Esophagus muscularis mucosa (tissue), 4 donors: ENCODE data around the gene SLC35F2.

ENCODE experiments used
- EP300 ChIP-seq: sonication (generic); formaldehyde crosslinking; IDR thresholded peaks from one replicate; pipeline ENCODE4 v1.6.1; 2017; ENCODE audit warnings: antibody characterized with exemption
- POLR2A ChIP-seq: fragments of 450-650 bp; IDR thresholded peaks from one replicate; pipeline ENCODE4 v1.6.1; 2017; ENCODE audit warnings: antibody characterized with exemption, moderate library complexity, mild to moderate bottlenecking, low read depth
- POLR2AphosphoS5 ChIP-seq, 2 donors: sonication (generic); formaldehyde crosslinking; IDR thresholded peaks; one replicate each; pipeline ENCODE4 v1.6.1; 2017; ENCODE audit warnings: antibody characterized with exemption in 2 of 2
- TF ChIP-seq, protein P1 (sequence below), 3 experiments: fragments of 200-600 bp in 2 of 3; fragments of 450-650 bp in 1 of 3; sonication (generic) in 2 of 3; IDR thresholded peaks; one replicate each; pipeline ENCODE4 v1.5.1; 2017 to 2019; ENCODE audit warnings: antibody characterized with exemption in 3 of 3, mild to moderate bottlenecking in 2 of 3, moderate library complexity in 1 of 3

DNA sequence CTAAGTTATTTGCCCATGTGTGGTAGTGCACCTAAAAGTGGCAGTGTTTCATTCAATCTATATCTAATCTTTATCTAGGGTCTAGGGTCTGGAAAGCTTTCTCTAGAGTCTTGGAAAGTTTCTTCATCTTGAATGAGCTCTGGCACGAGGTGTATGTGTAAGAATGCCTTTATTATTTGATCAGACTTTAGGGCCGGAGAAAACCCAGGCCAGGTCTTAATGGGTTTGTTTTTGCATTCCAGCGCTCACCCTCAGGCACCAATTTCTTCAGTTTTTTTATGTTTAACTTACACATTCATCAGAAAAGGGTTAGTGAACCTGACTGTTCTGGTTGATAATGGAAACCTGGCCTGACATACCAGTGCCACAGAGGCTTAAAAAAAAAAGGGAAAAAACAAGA lies 78.5 kb downstream of the SLC35F2 start:
- TF ChIP-seq, protein P1, sequence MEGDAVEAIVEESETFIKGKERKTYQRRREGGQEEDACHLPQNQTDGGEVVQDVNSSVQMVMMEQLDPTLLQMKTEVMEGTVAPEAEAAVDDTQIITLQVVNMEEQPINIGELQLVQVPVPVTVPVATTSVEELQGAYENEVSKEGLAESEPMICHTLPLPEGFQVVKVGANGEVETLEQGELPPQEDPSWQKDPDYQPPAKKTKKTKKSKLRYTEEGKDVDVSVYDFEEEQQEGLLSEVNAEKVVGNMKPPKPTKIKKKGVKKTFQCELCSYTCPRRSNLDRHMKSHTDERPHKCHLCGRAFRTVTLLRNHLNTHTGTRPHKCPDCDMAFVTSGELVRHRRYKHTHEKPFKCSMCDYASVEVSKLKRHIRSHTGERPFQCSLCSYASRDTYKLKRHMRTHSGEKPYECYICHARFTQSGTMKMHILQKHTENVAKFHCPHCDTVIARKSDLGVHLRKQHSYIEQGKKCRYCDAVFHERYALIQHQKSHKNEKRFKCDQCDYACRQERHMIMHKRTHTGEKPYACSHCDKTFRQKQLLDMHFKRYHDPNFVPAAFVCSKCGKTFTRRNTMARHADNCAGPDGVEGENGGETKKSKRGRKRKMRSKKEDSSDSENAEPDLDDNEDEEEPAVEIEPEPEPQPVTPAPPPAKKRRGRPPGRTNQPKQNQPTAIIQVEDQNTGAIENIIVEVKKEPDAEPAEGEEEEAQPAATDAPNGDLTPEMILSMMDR (IDR thresholded peaks at IDR 0.05) = no peak
- no peak for TF ChIP-seq EP300
- TF ChIP-seq POLR2AphosphoS5 (IDR thresholded peaks at IDR 0.05) = no peak
- no peak for TF ChIP-seq POLR2A
